OCI-LY1 (cell line): ENCODE data around the gene PCNX2.

ENCODE experiments used
- H2AFZ ChIP-seq: fragments of 200-600 bp; sonication (generic), shearing (Covaris generic); 2 replicates; pipeline ENCODE4 v1.6.0; 2014; ENCODE audit warnings: antibody characterized with exemption, mild to moderate bottlenecking, low read length
- H3F3A ChIP-seq: fragments of 200-600 bp; sonication (generic), shearing (Covaris generic); 2 replicates; pipeline ENCODE4 v1.6.0; 2014; ENCODE audit warnings: mild to moderate bottlenecking, antibody characterized with exemption, low read length, moderate library complexity; ENCODE audit not compliant: insufficient read depth
- H3K27ac ChIP-seq: fragments of 200-600 bp; sonication (generic); 2 replicates; pipeline ENCODE4 v1.5.1; 2014; ENCODE audit warnings: low read length, mixed run types, mild to moderate bottlenecking, low read depth; ENCODE audit not compliant: poor library complexity, severe bottlenecking
- H3K27me3 ChIP-seq: fragments of 200-600 bp; sonication (generic); 2 replicates; pipeline ENCODE4 v1.6.0; 2014; ENCODE audit warnings: antibody characterized with exemption, mild to moderate bottlenecking, low read length, moderate library complexity; ENCODE audit not compliant: insufficient read depth
- H3K36me3 ChIP-seq: fragments of 200-600 bp; sonication (generic); 2 replicates; pipeline ENCODE4 v1.6.1; 2014; ENCODE audit warnings: mild to moderate bottlenecking, antibody characterized with exemption, low read length, moderate library complexity, mixed read lengths; ENCODE audit not compliant: insufficient read depth
- H3K4me1 ChIP-seq: fragments of 200-600 bp; sonication (generic); 2 replicates; pipeline ENCODE4 v1.5.1; 2014; ENCODE audit warnings: mild to moderate bottlenecking, low read length, moderate library complexity; ENCODE audit not compliant: insufficient read depth, severe bottlenecking
- H3K4me2 ChIP-seq: fragments of 200-600 bp; sonication (generic), shearing (Covaris generic); 2 replicates; pipeline ENCODE4 v1.6.1; 2014; ENCODE audit warnings: low read length
- H3K4me3 ChIP-seq: fragments of 200-600 bp; sonication (generic); 2 replicates; pipeline ENCODE4 v1.5.1; 2014; ENCODE audit warnings: low read length, low read depth, mild to moderate bottlenecking, mixed read lengths; ENCODE audit not compliant: poor library complexity, severe bottlenecking
- H3K79me2 ChIP-seq: fragments of 200-600 bp; shearing (Covaris generic); 2 replicates; pipeline ENCODE4 v1.6.1; 2016; ENCODE audit warnings: mixed run types, low read length, mixed read lengths; ENCODE audit not compliant: insufficient read depth
- H3K9ac ChIP-seq: fragments of 200-600 bp; sonication (generic), shearing (Covaris generic); 2 replicates; pipeline ENCODE4 v1.6.1; 2014; ENCODE audit warnings: mild to moderate bottlenecking, low read length, mixed read lengths
- H3K9me2 ChIP-seq: fragments of 200-600 bp; sonication (generic), shearing (Covaris generic); 2 replicates; pipeline ENCODE4 v1.6.1; 2014; ENCODE audit warnings: low read depth, mild to moderate bottlenecking, low read length, mixed read lengths
- H3K9me3 ChIP-seq: fragments of 200-600 bp; shearing (Covaris generic); 2 replicates; pipeline ENCODE4 v1.6.1; 2014; ENCODE audit warnings: low read length, mixed read lengths
- H4K20me1 ChIP-seq: fragments of 200-600 bp; sonication (generic), shearing (Covaris generic); 2 replicates; pipeline ENCODE4 v1.6.0; 2016; ENCODE audit warnings: mild to moderate bottlenecking, low read length; ENCODE audit not compliant: insufficient read depth
- CTCF ChIP-seq: fragments of 200-600 bp; sonication (generic), shearing (Covaris generic); IDR thresholded peaks from 2 replicates; pipeline ENCODE4 v1.5.1; 2017; ENCODE audit warnings: mild to moderate bottlenecking, antibody characterized with exemption, low read length, moderate library complexity, mixed read lengths
- EZH2 ChIP-seq: fragments of 200-600 bp; sonication (generic), shearing (Covaris generic); IDR thresholded peaks from 2 replicates; pipeline ENCODE4 v1.8.0; 2017; ENCODE audit warnings: borderline replicate concordance, mixed run types, mild to moderate bottlenecking, antibody characterized with exemption, low read length, moderate library complexity, mixed read lengths

The PCNX2 gene

GRCh38 chr1:233066087-233066486, 229.4 kb downstream of the PCNX2 start:
- Histone ChIP-seq H3K36me3 (no peaks in the 10 kb centered on the region), H3K4me3 (no peak overlapping the region), H3K4me1 (no peaks in the 10 kb centered on the region), H4K20me1 (no peaks in the 10 kb centered on the region), H3K27me3 (no peaks in the 10 kb centered on the region), H3K79me2 (no peaks in the 10 kb centered on the region), H3K9me2 (no peaks in the 10 kb centered on the region), H2AFZ (no peak overlapping the region), H3F3A (no peaks in the 10 kb centered on the region), H3K27ac (no peak overlapping the region), H3K9me3 (0 out of 2 replicates have a peak, but pooled peaks cover 5% of the 10 kb centered on the region), H3K4me2 (no peak overlapping the region), H3K9ac (no peak overlapping the region)
- no peak for TF ChIP-seq EZH2
- no peak for TF ChIP-seq CTCF

GRCh38 chr1:233065685-233066084, 229.8 kb downstream of the PCNX2 start:
- H2AFZ ChIP-seq = no peak overlapping the region
- TF ChIP-seq CTCF = no peak
- TF ChIP-seq EZH2 = no peak
- 0 out of 2 replicates have a peak, but pooled peaks cover 5% of the 10 kb centered on the region for H3K9me3 ChIP-seq
- H3F3A ChIP-seq = no peaks in the 10 kb centered on the region
- H3K9ac ChIP-seq = no peak overlapping the region
- H3K27ac ChIP-seq = no peak overlapping the region
- H3K36me3 ChIP-seq = no peaks in the 10 kb centered on the region
- H3K4me2 ChIP-seq = no peak overlapping the region
- H3K9me2 ChIP-seq = no peaks in the 10 kb centered on the region
- no peaks in the 10 kb centered on the region for H4K20me1 ChIP-seq
- no peaks in the 10 kb centered on the region for H3K79me2 ChIP-seq
- no peak overlapping the region for H3K4me3 ChIP-seq
- H3K4me1 ChIP-seq = no peaks in the 10 kb centered on the region
- H3K27me3 ChIP-seq = no peaks in the 10 kb centered on the region

GRCh38 chr1:233064988-233065387, 230.5 kb downstream of the PCNX2 start:
- TF ChIP-seq CTCF = no peak
- no peak for TF ChIP-seq EZH2
- no peak overlapping the region for H3K9ac ChIP-seq
- no peaks in the 10 kb centered on the region for H4K20me1 ChIP-seq
- H3K4me2 ChIP-seq = no peak overlapping the region
- H3K9me3 ChIP-seq = 0 out of 2 replicates have a peak, but pooled peaks cover 5% of the 10 kb centered on the region
- no peak overlapping the region for H3K4me3 ChIP-seq
- H3K4me1 ChIP-seq = no peaks in the 10 kb centered on the region
- no peaks in the 10 kb centered on the region for H3K9me2 ChIP-seq
- no peaks in the 10 kb centered on the region for H3K79me2 ChIP-seq
- H2AFZ ChIP-seq = no peak overlapping the region
- no peaks in the 10 kb centered on the region for H3F3A ChIP-seq
- H3K27ac ChIP-seq = no peak overlapping the region
- H3K27me3 ChIP-seq = no peaks in the 10 kb centered on the region
- no peaks in the 10 kb centered on the region for H3K36me3 ChIP-seq
